H1 (cell line): ENCODE data around the gene MIF. TPM values are rescaled to one million over a fixed set of nuclear protein-coding genes. Genes with fewer than 3 reads are reported as not detected.

ENCODE experiments used
- polyA plus RNA-seq, 7 experiments: library from polyadenylated mRNA; depleted of rRNA in 3 of 7; stranded (reverse) in 5 of 7; unstranded in 2 of 7; fragments of >200 nt in 5 of 7; fragments of 200-250 nt in 2 of 7; gene quantifications; 1 replicate in 5 of 7; 2 replicates in 1 of 7; 4 replicates in 1 of 7; pipeline versions ENCODE4 v1.2.1 to v1.2.3, GENCODE V29; 2011 to 2013; ENCODE audit warnings: missing spikeins in 2 of 7, mixed read lengths in 2 of 7
- small RNA-seq: library from polyadenylated mRNA; stranded (forward); fragments of <200 nt; extraction: miRNeasy Mini kit (QIAGEN cat#:217004); gene quantifications from one replicate; pipeline ENCODE3, GENCODE V24; 2013; ENCODE audit not compliant: insufficient read depth
- total RNA-seq: library from RNA; stranded (reverse); fragmentation: NEBNext Ultra II Directional; extraction: Animal tissue kit (Norgen Biotek cat#: 25700); gene quantifications from 2 replicates; pipeline ENCODE4 v1.2.1, GENCODE V29; 2021

The MIF gene
- total and polyA plus RNA-seq, 2 of the 8 experiments (the other 6 are each of a cell fraction or from before 2014, with no cell fraction given) = 1,082 to 1,870 TPM

Small RNAs within 50 kb of the gene (small RNA-seq; reads per million reads assigned to genes)
- not detected for gene RN7SL268P

Other genes starting within 250 kb of the MIF start
- not detected in 2 replicates for gene RGL4, start 203.4 kb upstream of the MIF start, total RNA-seq
- gene RGL4, start 203.4 kb upstream of the MIF start, polyA plus RNA-seq (2011; rRNA removed) = not detected in 2 replicates
- gene ZNF70, start 143.3 kb upstream of the MIF start, total RNA-seq = 2.6 and 3.2 TPM in 2 replicates
- 1.1 and 1.2 TPM in 2 replicates for gene ZNF70, start 143.3 kb upstream of the MIF start, polyA plus RNA-seq (2011; rRNA removed)
- gene VPREB3, start 140.0 kb upstream of the MIF start, total RNA-seq = 0.52 and 0.77 TPM in 2 replicates
- gene VPREB3, start 140.0 kb upstream of the MIF start, polyA plus RNA-seq (2011; rRNA removed) = 4.0 and 4.6 TPM in 2 replicates
- 2.3 and 4.9 TPM in 2 replicates for gene C22orf15, start 131.4 kb upstream of the MIF start, total RNA-seq
- gene C22orf15, start 131.4 kb upstream of the MIF start, polyA plus RNA-seq (2011; rRNA removed) = 4.2 and 6.9 TPM in 2 replicates
- gene CHCHD10, start 126.4 kb upstream of the MIF start, total RNA-seq = 94.5 and 104 TPM in 2 replicates
- 58.3 and 109 TPM in 2 replicates for gene CHCHD10, start 126.4 kb upstream of the MIF start, polyA plus RNA-seq (2011; rRNA removed)
- gene MMP11, start 121.5 kb upstream of the MIF start, total RNA-seq = 9.6 and 10.2 TPM in 2 replicates
- 18.3 and 29.7 TPM in 2 replicates for gene MMP11, start 121.5 kb upstream of the MIF start, polyA plus RNA-seq (2011; rRNA removed)
- gene SMARCB1, start 107.4 kb upstream of the MIF start, total RNA-seq = 116 and 124 TPM in 2 replicates
- gene SMARCB1, start 107.4 kb upstream of the MIF start, polyA plus RNA-seq (2011; rRNA removed) = 145 and 158 TPM in 2 replicates
- gene DERL3, start 55.4 kb upstream of the MIF start, total RNA-seq = 8.7 and 9.9 TPM in 2 replicates
- gene DERL3, start 55.4 kb upstream of the MIF start, polyA plus RNA-seq (2011; rRNA removed) = 19.5 and 27.8 TPM in 2 replicates
- gene SLC2A11, start 36.5 kb upstream of the MIF start, total RNA-seq = 12.5 and 13.2 TPM in 2 replicates
- gene SLC2A11, start 36.5 kb upstream of the MIF start, polyA plus RNA-seq (2011; rRNA removed) = 9.1 and 10.7 TPM in 2 replicates
- gene GSTT2B, start 66.8 kb downstream of the MIF start, total RNA-seq = 4.7 and 6.3 TPM in 2 replicates
- gene GSTT2B, start 66.8 kb downstream of the MIF start, polyA plus RNA-seq (2011; rRNA removed) = 13.3 and 13.5 TPM in 2 replicates
- 1.7 and 2.1 TPM in 2 replicates for gene DDTL, start 72.5 kb downstream of the MIF start, total RNA-seq
- gene DDTL, start 72.5 kb downstream of the MIF start, polyA plus RNA-seq (2011; rRNA removed) = 2.2 and 3.1 TPM in 2 replicates
- gene DDT, start 80.1 kb downstream of the MIF start, total RNA-seq = 106 and 110 TPM in 2 replicates
- 336 and 341 TPM in 2 replicates for gene DDT, start 80.1 kb downstream of the MIF start, polyA plus RNA-seq (2011; rRNA removed)
- gene GSTT2, start 85.8 kb downstream of the MIF start, total RNA-seq = 1.1 and 1.9 TPM in 2 replicates
- 1.2 and 1.5 TPM in 2 replicates for gene GSTT2, start 85.8 kb downstream of the MIF start, polyA plus RNA-seq (2011; rRNA removed)
- gene GSTT4, start 111.1 kb downstream of the MIF start, total RNA-seq = not detected in 2 replicates
- 0.08 and 0.14 TPM in 2 replicates for gene GSTT4, start 111.1 kb downstream of the MIF start, polyA plus RNA-seq (2011; rRNA removed)
- 62.6 and 62.9 TPM in 2 replicates for gene CABIN1, start 116.9 kb downstream of the MIF start, total RNA-seq
- 14.1 and 25.5 TPM in 2 replicates for gene CABIN1, start 116.9 kb downstream of the MIF start, polyA plus RNA-seq (2011; rRNA removed)